Upper lobe of left lung (tissue), 4 donors: ENCODE data around the gene LAD1.

Experiments used
- CTCF ChIP-seq, 6 experiments: fragments of 450-650 bp in 4 of 6; fragments of 200-600 bp in 2 of 6; sonication (generic) in 2 of 6; IDR thresholded peaks; one replicate each; pipeline ENCODE4 v1.5.1; 2016 to 2019; ENCODE audit warnings: antibody characterized with exemption in 6 of 6
- POLR2AphosphoS5 ChIP-seq, 2 donors: sonication (generic); formaldehyde crosslinking; IDR thresholded peaks; one replicate each; pipeline ENCODE4 v1.5.1; 2017; ENCODE audit warnings: antibody characterized with exemption in 2 of 2

- TF ChIP-seq POLR2AphosphoS5 (IDR thresholded peaks at IDR 0.05) (no peak), CTCF (IDR thresholded peaks at IDR 0.05) (no peak)
Measured at GRCh38 chr1:201391651-201392511, 7.2 kb downstream of the LAD1 start.
